Aorta (tissue), 5 donors: Measurements from ENCODE around the gene SLC25A23. TPM values are rescaled to one million over a fixed set of nuclear protein-coding genes. Genes with fewer than 3 reads are reported as not detected.

Experiments
- ATAC-seq: fragments of 200-7000 bp; cut with Tn5 transposase; one replicate; pipeline ENCODE4 v1.9.1; 2022; ENCODE audit warnings: moderate library complexity; ENCODE audit not compliant: low FRiP score
- DNase-seq, 2 donors: peaks; one replicate each; pipeline ENCODE4 v3.0.0-alpha.2; 2020
- H3K27ac ChIP-seq, 2 donors: one replicate each; pipeline ENCODE4 v1.5.1; 2013; ENCODE audit warnings: low read length in 2 of 2, mild to moderate bottlenecking in 2 of 2, moderate library complexity in 2 of 2, control low read depth in 1 of 2, inconsistent platforms in 1 of 2, low read depth in 1 of 2
- H3K27me3 ChIP-seq, 2 donors: one replicate each; pipeline ENCODE4 v1.6.1; 2013; ENCODE audit warnings: control low read depth in 1 of 2, low read length in 1 of 2, mild to moderate bottlenecking in 1 of 2, moderate library complexity in 1 of 2; ENCODE audit not compliant: insufficient read depth in 2 of 2, control insufficient read depth in 1 of 2
- H3K36me3 ChIP-seq, 2 donors: one replicate each; pipeline ENCODE4 v1.6.1; 2013; ENCODE audit warnings: control low read depth in 1 of 2, low read length in 1 of 2, mild to moderate bottlenecking in 1 of 2; ENCODE audit not compliant: insufficient read depth in 2 of 2, control insufficient read depth in 1 of 2
- H3K4me1 ChIP-seq, 2 donors: one replicate each; pipeline ENCODE4 v1.6.1; 2013; ENCODE audit warnings: low read length in 2 of 2, control low read depth in 1 of 2, mild to moderate bottlenecking in 1 of 2, moderate library complexity in 1 of 2; ENCODE audit not compliant: insufficient read depth in 2 of 2, control insufficient read depth in 1 of 2
- H3K4me3 ChIP-seq, 2 donors: one replicate each; pipeline ENCODE4 v1.5.1; 2013; ENCODE audit warnings: low read length in 2 of 2, control low read depth in 1 of 2, mild to moderate bottlenecking in 1 of 2
- H3K9me3 ChIP-seq: one replicate; pipeline ENCODE4 v1.6.1; 2013; ENCODE audit warnings: mild to moderate bottlenecking, low read length; ENCODE audit not compliant: control insufficient read depth
- WGBS, 2 donors: extraction: QIAGEN DNeasy Blood & Tissue Kit; methylation state at CpG; one replicate each; pipeline ENCODE4 v1.1.7; 2013; 5-methylcytosine and 5-hydroxymethylcytosine counted together
- intact Hi-C, 2 donors: fragments of 100-400 bp; cut with DNase I; formaldehyde crosslinking; loops; one replicate each; pipeline versions ENCODE4 v1.14.2 to v1.15.0; 2022
- polyA plus RNA-seq, 2 donors: library from polyadenylated mRNA; stranded (reverse); fragments of 200-250 nt; gene quantifications; one replicate each; pipeline ENCODE4 v1.2.3, GENCODE V29; 2013
- total RNA-seq, 2 donors: library from RNA; stranded (reverse); fragmentation: NEBNext Ultra II Directional; extraction: Animal tissue kit (Norgen Biotek cat#: 25700); gene quantifications; one replicate each; pipeline ENCODE4 v1.2.1, GENCODE V29; 2021
- donor health status: healthy with polysubstance abuse.
- donor health status: Bipolar disorder and iron deficiency.
- donor health status: DM: no; HTN: no; CAD: no.
- donor health status: DM: no; HTN: no; CAD: no.
- donor health status: DM: yes; HTN: yes; CAD: no.

Gene SLC25A23
- total and polyA plus RNA-seq, 4 donors = 37.9 to 59.0 (median 50.5) TPM

DNA sequence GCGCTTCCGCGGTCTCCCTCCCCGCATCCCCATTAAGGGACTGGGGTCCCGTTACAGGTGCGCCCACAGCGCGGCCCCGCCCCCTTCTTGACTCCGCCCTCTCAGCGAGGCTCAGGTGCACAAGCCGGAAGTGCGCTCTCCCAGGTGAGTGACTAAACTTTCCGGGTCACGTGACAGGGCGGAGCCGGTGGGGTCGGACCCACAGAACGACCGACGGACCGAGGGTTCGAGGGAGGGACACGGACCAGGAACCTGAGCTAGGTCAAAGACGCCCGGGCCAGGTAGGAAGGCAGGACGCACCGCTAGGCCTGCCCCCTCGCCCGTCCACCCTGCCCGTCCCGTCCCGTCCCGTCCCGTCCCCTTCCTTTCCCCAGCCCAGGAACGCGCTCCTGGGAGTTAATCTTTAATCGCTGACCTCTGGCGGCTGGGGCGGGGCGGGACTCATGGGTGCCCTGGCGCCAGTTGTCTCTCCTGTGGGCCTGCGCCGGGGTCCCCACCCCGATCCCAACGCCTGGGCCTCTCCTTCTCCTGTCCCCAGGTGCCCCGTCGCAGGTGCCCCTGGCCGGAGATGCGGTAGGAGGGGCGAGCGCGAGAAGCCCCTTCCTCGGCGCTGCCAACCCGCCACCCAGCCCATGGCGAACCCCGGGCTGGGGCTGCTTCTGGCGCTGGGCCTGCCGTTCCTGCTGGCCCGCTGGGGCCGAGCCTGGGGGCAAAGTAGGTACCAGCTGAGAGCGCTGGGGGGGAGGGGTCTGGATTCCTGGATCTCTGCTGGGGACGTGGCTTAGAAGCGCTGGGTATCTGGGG, 4.7 kb upstream of the SLC25A23 start, which contains the start of gene CRB3:
Gene CRB3, plus strand, starts transcription at position 202 of the 804 bp plus-strand sequence. Its CDS starts 431 bp downstream, at position 633.
- Histone ChIP-seq H3K27ac (no peak within 1 kb of the TSS), H3K4me1 (no peaks in the 10 kb centered on the region), H3K9me3 (no peaks in the 10 kb centered on the region), H3K27me3 (no peaks in the 10 kb centered on the region), H3K36me3 (no peaks in the 10 kb centered on the region), H3K4me3 (no peak within 1 kb of the TSS)
- 2 to 3% methylated on average over 55 to 65 of the region's 65 CpGs for WGBS, 2 donors
- no peak for DNase-seq
- no peak for ATAC-seq
- intact Hi-C loops = loop anchor here in 1 of 2 donors (5.0 kb wide), 1 partner anchor 273 kb away; the partner anchor contains the start of genes GPR108 and TRIP10

- H3K27me3 ChIP-seq = no peaks in the 10 kb centered on the region
- intact Hi-C loops = loop anchor here in 1 of 2 donors (5.0 kb wide), 1 partner anchor 277 kb away; the partner anchor contains the start of genes GPR108 and TRIP10
- H3K36me3 ChIP-seq = peaks cover 0 to 2% of the 10 kb centered on the region in 2 donors
- WGBS, 2 donors = 0 to 1% methylated on average over 57 of the region's 57 CpGs
- H3K4me1 ChIP-seq = no peaks in the 10 kb centered on the region
- H3K9me3 ChIP-seq = no peaks in the 10 kb centered on the region
- H3K4me3 ChIP-seq = peak overlapping the region; percentile 78 to 86
- peak; percentile 98 to 99 for DNase-seq
- H3K27ac ChIP-seq = peak overlapping the region in 1 of 2 donors; percentile 41
- ATAC-seq = peak; percentile 97
Observed at GRCh38 chr19:6460099-6460884, 700 bp upstream of the SLC25A23 start.

DNA sequence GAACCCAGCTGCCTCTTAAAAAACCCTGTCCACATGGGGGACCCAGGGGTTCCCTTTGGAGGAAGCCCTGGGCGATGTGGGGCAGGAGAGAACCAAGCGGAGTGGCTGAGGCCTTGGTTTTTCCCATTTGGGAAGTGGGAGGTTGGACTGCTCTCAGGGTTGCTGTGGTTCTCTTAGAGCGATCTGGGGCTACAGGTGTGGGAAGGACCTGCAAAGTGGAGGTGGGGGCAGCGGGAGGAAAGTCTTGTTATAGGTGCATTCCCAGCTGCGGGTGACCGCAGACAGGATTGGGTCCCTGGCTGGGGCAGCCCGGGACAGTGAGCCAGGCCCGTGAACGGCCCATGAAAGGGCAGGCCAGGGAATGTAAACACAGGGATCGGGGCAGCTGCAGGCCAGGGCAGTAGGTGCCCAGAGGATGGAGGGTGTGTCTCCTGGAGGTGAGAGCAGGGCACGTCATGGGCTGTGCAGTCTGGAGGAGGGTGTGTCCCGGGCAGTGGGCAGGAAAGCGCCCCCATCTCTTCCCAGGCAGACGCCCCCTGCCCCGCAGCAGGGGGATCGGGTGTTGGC, 814 bp downstream of the SLC25A23 start:
- intact Hi-C loops = loop anchor here in 1 of 2 donors (2.0 kb wide), 1 partner anchor 34 kb away; the partner anchor contains the start of gene KHSRP
- Histone ChIP-seq H3K4me3 (peak overlapping the region; percentile 37 to 73), H3K27ac (no peak overlapping the region), H3K27me3 (no peaks in the 10 kb centered on the region), H3K9me3 (no peaks in the 10 kb centered on the region), H3K36me3 (peaks cover 0 to 5% of the 10 kb centered on the region in 2 donors), H3K4me1 (no peaks in the 10 kb centered on the region)
- DNase-seq (no peak), ATAC-seq (no peak)
- WGBS, 2 donors = 29 to 31% methylated on average over 15 to 16 of the region's 16 CpGs

DNA sequence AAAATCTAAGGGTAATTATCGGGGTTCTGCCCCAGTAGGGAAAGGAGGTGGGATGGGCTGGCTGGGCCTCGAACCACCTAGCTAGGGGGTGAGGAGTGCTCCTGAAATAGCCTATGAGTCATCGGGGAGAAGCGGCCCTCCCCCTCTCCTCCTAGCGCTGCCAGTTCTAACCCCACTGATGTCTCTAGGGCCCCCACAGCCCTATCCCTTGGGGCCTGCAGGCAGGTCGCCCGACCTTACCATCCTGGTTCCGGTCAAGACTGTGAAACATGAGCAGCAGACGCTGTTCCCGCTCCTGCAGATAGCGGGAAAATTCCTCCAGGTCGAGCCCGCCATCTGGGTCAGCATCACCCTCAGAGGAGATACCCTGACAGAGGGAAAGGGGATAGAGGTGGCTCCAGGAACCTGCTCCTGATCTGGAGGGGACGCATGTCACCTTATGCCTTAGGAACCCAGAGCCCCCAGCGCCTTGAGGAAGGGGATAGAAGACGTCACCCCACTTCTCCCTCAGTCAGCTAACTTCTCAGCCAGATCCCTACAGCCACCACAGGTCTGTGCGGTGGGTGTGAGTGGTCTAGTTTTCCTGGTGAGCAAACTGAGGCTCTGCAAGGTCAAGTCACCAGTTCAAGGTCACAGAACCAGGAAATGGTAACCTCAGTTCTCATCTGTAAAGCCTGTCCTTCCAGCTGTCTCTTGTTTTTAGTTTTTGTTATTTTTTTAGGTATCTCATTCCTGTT, 1.5 kb downstream of the SLC25A23 start:
- intact Hi-C loops = loop anchor here in 1 of 2 donors (2.0 kb wide), 1 partner anchor 33 kb away; the partner anchor contains the start of gene KHSRP
- ATAC-seq = no peak

GRCh38 chr19:6455924-6456323, 3.7 kb downstream of the SLC25A23 start:
- ATAC-seq (no peak), DNase-seq (no peak)
- no peaks in the 10 kb centered on the region for H3K4me1 ChIP-seq
- no peak overlapping the region for H3K4me3 ChIP-seq
- 92 to 95% methylated on average over 15 of the region's 15 CpGs for WGBS, 2 donors
- no peaks in the 10 kb centered on the region for H3K9me3 ChIP-seq
- H3K27me3 ChIP-seq = no peaks in the 10 kb centered on the region
- intact Hi-C loops = no loop called here
- H3K27ac ChIP-seq = no peak overlapping the region
- peaks cover 2 to 8% of the 10 kb centered on the region in 2 donors for H3K36me3 ChIP-seq

More for the DNA sequence above, 1.5 kb downstream of the SLC25A23 start:
- 75 to 76% methylated on average over 17 of the region's 17 CpGs for WGBS, 2 donors
- Histone ChIP-seq H3K36me3 (peaks cover 0 to 8% of the 10 kb centered on the region in 2 donors), H3K27me3 (no peaks in the 10 kb centered on the region), H3K27ac (no peak overlapping the region), H3K4me3 (no peak overlapping the region), H3K4me1 (no peaks in the 10 kb centered on the region), H3K9me3 (no peaks in the 10 kb centered on the region)
- DNase-seq = no peak

GRCh38 chr19:6453951-6454565, 5.5 kb downstream of the SLC25A23 start:
- 98% methylated on average over 11 of the region's 11 CpGs for WGBS, 2 donors
- H3K9me3 ChIP-seq = no peaks in the 10 kb centered on the region
- peaks cover 2 to 8% of the 10 kb centered on the region in 2 donors for H3K36me3 ChIP-seq
- no peak for DNase-seq
- H3K4me3 ChIP-seq = no peak overlapping the region
- ATAC-seq = no peak
- H3K27ac ChIP-seq = no peak overlapping the region
- H3K4me1 ChIP-seq = no peaks in the 10 kb centered on the region
- intact Hi-C loops = no loop called here
- no peaks in the 10 kb centered on the region for H3K27me3 ChIP-seq

DNA sequence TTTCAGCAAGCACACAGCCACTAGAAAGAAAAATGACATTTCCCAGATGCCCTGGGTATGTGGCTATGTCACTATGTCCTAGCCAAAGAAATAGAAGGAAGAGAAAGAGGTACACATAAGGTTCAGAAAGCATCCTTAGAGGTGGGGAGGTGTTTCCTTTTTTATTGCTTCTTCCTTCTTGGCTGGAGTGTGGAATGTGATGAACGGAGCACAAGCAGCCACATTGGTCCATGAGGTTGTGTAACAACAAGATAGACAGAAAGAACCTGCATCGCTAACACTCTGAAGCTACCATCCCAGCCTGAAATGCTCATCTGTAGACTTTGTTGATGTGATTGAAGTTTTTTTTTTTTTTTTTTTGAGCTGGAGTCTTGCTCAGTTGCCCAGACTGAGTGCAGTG, 6.7 kb downstream of the SLC25A23 start:
- peaks cover 3 to 8% of the 10 kb centered on the region in 2 donors for H3K36me3 ChIP-seq
- no peaks in the 10 kb centered on the region for H3K9me3 ChIP-seq
- no peaks in the 10 kb centered on the region for H3K4me1 ChIP-seq
- 94 to 97% methylated on average over 2 of the region's 2 CpGs for WGBS, 2 donors
- DNase-seq (no peak), ATAC-seq (no peak)
- intact Hi-C loops = no loop called here
- no peaks in the 10 kb centered on the region for H3K27me3 ChIP-seq
- H3K27ac ChIP-seq = no peak overlapping the region
- H3K4me3 ChIP-seq = no peak overlapping the region
